ENCODE measurements around the gene TANGO2. TPM values are rescaled to one million over a fixed set of nuclear protein-coding genes. Genes with fewer than 3 reads are reported as not detected.

TANGO2 gene
- total and polyA plus RNA-seq, 9 of the 15 experiments (the other 6 are each of a cell fraction or from before 2014, with no cell fraction given) = 15.5 to 94.9 (median 70.1) TPM

GRCh38 chr22:20027966-20028854, 7.3 kb downstream of the TANGO2 start (continued):
- TF ChIP-seq, protein P1, sequence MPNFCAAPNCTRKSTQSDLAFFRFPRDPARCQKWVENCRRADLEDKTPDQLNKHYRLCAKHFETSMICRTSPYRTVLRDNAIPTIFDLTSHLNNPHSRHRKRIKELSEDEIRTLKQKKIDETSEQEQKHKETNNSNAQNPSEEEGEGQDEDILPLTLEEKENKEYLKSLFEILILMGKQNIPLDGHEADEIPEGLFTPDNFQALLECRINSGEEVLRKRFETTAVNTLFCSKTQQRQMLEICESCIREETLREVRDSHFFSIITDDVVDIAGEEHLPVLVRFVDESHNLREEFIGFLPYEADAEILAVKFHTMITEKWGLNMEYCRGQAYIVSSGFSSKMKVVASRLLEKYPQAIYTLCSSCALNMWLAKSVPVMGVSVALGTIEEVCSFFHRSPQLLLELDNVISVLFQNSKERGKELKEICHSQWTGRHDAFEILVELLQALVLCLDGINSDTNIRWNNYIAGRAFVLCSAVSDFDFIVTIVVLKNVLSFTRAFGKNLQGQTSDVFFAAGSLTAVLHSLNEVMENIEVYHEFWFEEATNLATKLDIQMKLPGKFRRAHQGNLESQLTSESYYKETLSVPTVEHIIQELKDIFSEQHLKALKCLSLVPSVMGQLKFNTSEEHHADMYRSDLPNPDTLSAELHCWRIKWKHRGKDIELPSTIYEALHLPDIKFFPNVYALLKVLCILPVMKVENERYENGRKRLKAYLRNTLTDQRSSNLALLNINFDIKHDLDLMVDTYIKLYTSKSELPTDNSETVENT (CRISPR knock-in tag; IDR thresholded peaks at IDR 0.05) = peak; percentile 79; the same call in 1 of the 2 replicates
- TF ChIP-seq DIDO1 (tag; IDR thresholded peaks at IDR 0.05; ENCODE audit: low read depth) (no peak), E2F1 (CRISPR knock-in tag; IDR thresholded peaks at IDR 0.05) (0 out of 2 replicates have a peak, but pooled peaks have one; percentile 43), PBX2 (CRISPR knock-in tag; IDR thresholded peaks at IDR 0.05; ENCODE audit: low read depth) (no peak), PBX2 (tag; conservative IDR thresholded peaks at IDR 0.05; ENCODE audit: low read depth) (peak; percentile 66), EP300 (IDR thresholded peaks at IDR 0.05; ENCODE audit: low read length) (0 out of 2 replicates have a peak, but pooled peaks have one; percentile 14), WHSC1 (IDR thresholded peaks at IDR 0.05; ENCODE audit: low read length) (peak; percentile 54), SPI1 (IDR thresholded peaks at IDR 0.05; ENCODE audit: borderline replicate concordance, low read depth, low read length) (0 out of 2 replicates have a peak, but pooled peaks have one; percentile 0), KDM2B (CRISPR knock-in tag; IDR thresholded peaks at IDR 0.05) (no peak), TBL1XR1 (IDR thresholded peaks at IDR 0.05; ENCODE audit: low read length in 2 of 2) (no peak; a peak in 1 of 4 replicates)
- TF ChIP-seq, protein P2, sequence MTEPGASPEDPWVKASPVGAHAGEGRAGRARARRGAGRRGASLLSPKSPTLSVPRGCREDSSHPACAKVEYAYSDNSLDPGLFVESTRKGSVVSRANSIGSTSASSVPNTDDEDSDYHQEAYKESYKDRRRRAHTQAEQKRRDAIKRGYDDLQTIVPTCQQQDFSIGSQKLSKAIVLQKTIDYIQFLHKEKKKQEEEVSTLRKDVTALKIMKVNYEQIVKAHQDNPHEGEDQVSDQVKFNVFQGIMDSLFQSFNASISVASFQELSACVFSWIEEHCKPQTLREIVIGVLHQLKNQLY (CRISPR knock-in tag; conservative IDR thresholded peaks at IDR 0.05) = peak in 1 of 2 experiments; percentile 27; a peak in 1 of 4 replicates
- TF ChIP-seq, protein P3, sequence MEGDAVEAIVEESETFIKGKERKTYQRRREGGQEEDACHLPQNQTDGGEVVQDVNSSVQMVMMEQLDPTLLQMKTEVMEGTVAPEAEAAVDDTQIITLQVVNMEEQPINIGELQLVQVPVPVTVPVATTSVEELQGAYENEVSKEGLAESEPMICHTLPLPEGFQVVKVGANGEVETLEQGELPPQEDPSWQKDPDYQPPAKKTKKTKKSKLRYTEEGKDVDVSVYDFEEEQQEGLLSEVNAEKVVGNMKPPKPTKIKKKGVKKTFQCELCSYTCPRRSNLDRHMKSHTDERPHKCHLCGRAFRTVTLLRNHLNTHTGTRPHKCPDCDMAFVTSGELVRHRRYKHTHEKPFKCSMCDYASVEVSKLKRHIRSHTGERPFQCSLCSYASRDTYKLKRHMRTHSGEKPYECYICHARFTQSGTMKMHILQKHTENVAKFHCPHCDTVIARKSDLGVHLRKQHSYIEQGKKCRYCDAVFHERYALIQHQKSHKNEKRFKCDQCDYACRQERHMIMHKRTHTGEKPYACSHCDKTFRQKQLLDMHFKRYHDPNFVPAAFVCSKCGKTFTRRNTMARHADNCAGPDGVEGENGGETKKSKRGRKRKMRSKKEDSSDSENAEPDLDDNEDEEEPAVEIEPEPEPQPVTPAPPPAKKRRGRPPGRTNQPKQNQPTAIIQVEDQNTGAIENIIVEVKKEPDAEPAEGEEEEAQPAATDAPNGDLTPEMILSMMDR (IDR thresholded peaks at IDR 0.05 in 2 of 3, conservative IDR thresholded peaks at IDR 0.05 in 1 of 3; ENCODE audit: insufficient read depth in 2 of 3, low read depth in 1 of 3, low read length in 3 of 3) = peak; percentile 73 to 85 (median 81)
- TF ChIP-seq, protein P4, sequence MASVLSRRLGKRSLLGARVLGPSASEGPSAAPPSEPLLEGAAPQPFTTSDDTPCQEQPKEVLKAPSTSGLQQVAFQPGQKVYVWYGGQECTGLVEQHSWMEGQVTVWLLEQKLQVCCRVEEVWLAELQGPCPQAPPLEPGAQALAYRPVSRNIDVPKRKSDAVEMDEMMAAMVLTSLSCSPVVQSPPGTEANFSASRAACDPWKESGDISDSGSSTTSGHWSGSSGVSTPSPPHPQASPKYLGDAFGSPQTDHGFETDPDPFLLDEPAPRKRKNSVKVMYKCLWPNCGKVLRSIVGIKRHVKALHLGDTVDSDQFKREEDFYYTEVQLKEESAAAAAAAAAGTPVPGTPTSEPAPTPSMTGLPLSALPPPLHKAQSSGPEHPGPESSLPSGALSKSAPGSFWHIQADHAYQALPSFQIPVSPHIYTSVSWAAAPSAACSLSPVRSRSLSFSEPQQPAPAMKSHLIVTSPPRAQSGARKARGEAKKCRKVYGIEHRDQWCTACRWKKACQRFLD (CRISPR knock-in tag; IDR thresholded peaks at IDR 0.05) = no peak

All from K562 (cell line).